GM21576 (cell line): ENCODE results near the gene PCBP3.
"Not testable (repeated sequence)": the region's sequence is repeated elsewhere in the genome, so short reads cannot be mapped to it uniquely, and the experiment has no call there.

Experiments
- ATAC-seq: cut with Tn5 transposase; IDR thresholded peaks from one replicate; pipeline ENCODE4 v1.9.1; 2021; ENCODE audit warnings: mild to moderate bottlenecking, moderate library complexity; ENCODE audit not compliant: unreplicated experiment

PCBP3 gene

DNA sequence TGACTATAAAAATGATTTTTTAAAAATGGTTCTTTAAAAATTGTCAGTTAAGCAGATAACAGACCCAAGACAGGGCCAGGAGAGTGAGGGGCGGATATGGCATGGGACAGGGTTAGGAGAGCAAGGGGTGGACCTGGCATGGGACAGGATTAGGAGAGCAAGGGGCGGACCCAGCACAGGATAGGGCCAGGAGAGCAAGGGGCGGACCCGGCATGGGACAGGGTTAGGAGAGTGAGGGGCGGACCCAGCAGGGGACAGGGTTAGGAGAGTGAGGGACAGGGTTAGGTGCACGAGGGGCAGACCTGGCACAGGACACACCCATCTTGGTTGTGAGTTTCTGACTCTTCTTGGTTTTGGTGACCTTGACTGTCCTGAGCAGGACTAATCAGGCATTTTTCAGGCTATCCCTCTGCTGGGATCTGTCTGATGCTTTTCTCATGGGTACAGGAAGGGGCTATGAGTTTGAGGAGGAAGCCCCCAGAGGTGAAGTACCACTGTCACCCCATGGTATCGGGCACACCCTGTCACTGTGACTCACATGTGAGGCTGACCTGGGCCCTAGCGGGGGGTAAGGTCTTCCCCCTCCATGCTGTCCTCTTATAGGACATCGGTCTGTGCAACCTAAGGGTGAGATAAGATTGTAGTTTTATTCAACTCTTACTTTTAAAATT is 179.0 kb downstream of the PCBP3 start:
- ATAC-seq: no peak

DNA sequence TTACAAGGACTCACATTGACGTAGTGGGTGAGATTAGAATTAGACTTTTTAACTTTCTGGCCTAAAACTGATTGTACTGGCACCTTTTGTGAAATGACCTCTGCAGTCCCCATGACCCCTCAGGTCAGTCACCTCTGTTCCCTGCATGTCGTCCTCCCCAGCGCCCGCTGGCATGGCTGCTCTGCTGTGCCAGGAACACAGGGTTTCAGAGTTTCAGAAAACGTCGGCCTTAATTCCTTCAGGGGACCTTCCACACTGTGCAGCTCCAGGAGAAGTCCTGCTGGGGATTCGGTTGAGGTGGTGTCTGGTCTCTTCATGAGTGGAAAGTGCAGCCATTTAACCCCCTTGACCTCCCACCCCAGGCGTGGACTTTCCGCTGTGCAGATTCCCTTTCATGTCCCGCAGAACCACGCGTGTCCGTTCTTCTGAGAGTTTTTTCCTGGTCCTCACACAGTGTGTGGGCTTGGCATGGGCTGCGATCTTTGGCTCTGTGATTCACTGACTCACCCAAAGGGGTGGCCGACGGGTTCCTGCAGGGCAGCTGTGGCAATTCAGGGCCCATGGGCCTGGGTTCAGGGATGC is 179.7 kb downstream of the PCBP3 start:
- no peak for ATAC-seq

DNA sequence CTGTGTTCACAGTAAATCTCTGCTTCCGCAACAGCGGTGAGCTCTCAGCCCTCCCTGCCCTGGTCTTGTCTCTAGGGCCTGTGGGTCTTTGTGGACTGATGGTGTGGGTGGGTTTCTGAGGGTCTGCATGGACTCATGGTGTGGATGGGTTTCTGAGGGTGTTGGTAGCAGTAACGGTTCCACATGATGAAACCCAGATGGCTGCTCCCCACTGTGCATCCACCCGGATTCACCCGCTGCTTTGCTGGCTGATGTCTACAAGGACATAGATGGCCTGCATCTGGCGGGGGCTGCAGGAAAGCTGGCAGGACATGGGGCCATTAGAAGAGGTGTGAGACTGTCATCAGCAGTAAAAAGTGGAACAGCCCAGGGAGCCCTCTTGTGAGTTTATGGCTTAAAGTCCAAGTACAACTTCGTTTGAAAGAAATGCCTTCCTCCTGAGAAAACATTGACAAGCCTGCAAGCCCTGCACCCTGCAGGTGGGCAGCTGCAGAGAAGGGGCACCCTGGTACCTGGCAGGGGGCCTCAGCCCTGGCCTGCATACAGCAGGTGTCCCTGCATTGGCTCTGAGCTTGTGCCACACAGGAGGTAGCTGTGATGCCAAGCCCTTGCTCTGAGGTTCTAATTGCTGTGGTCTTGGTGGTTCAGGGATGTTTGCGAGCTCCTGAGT is 181.2 kb downstream of the PCBP3 start:
- no peak for ATAC-seq

DNA sequence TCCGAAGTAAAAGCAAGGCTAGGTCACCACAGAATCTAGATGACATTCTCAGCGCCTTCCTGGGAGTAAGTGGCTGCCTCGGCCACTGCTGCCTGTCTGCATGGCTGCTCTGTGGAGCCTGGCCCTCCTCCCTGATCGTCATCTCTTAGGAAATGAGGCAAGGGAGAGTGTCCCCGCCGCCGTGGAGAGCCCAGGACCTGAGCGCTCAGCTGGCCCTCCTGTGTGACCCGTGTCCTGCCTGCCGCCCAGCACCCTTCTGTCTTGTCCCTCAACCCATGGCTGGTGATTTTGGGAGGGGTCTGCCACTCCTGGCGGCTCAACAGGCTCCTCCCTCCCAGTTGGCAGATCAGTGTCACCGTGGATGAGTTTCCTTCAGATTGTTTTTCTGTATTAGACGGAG is 181.7 kb downstream of the PCBP3 start:
- ATAC-seq: no peak

DNA sequence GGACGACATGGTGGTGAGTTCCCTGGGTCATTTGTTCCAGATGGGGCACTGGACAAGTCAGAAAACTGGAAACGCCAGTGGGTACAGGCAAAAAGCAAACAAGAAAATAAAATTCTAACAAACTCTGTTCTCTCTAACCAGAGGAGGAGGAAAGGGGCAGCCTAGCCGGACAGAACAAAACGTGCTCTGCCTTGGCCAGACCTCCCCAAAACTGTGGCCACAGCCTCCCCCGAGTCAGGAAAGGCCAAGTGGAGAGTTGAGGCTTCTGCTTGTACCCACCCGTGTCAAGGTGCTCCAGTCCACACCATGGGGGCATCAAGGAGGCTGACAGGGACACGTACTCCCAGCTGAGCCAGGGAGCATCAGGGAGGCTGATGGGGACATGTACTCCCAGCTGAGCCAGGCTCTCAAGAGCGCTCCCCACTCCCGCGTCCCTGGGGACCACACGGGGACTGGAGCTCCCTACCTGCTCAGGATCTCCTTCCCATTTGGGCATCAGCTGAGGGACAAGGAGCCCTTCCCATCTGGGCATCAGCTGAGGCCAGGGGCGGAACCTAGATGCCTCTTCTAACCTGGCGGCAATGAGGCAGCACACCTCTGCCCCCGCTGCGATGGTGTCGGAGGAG is 183.3 kb downstream of the PCBP3 start:
- ATAC-seq: no peak

DNA sequence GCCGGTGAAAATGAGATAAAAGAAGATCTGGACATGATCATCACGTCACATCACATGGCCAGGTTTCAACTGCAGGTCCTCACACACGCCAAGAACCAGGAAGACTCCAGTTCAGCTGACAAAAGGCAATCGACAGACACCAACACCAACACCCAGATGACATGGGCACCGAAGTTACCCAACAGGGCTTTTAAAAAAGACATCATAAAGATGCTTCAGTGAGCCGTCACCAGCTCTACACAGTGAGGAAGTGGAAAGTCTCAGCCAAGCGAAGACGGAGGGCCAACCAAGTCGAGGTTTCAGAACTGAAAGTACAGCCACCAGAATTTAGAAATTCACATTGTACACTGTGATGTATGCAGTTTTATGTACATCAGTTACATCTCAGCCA is 183.8 kb downstream of the PCBP3 start:
- no peak for ATAC-seq

DNA sequence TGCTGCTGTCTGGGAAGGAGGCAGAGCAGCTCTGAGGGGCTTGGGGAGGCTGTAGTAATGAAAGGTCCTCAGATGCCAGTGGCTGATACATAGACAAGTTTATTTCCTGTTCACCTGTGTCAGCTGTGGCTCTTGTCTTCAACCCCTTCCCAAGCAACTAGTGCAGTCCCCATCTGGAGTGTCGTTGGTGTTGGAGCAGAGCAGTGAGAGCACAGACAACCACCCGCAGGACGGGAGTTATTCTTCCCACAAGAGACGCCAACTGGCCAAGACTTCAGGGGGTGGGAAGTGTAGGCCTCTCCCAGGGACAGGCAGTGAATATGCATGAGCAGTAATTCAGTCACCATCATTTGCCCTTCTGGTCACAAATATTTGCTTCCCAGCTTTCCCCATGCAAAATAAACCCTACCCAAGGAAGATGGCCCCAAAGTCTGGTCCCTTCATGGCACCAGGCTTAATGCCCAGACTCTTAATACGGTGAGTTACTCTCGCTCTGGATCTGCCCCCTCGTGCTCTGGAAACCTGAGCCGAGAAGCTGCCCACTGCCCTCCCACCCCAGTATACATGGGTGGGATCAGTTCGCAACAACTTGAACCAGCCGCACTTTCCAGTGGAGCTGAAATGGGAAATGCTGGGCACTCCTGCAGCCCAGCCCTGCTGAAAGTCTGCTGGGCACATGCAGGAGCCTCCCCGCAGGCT is 184.5 kb downstream of the PCBP3 start:
- no peak for ATAC-seq

DNA sequence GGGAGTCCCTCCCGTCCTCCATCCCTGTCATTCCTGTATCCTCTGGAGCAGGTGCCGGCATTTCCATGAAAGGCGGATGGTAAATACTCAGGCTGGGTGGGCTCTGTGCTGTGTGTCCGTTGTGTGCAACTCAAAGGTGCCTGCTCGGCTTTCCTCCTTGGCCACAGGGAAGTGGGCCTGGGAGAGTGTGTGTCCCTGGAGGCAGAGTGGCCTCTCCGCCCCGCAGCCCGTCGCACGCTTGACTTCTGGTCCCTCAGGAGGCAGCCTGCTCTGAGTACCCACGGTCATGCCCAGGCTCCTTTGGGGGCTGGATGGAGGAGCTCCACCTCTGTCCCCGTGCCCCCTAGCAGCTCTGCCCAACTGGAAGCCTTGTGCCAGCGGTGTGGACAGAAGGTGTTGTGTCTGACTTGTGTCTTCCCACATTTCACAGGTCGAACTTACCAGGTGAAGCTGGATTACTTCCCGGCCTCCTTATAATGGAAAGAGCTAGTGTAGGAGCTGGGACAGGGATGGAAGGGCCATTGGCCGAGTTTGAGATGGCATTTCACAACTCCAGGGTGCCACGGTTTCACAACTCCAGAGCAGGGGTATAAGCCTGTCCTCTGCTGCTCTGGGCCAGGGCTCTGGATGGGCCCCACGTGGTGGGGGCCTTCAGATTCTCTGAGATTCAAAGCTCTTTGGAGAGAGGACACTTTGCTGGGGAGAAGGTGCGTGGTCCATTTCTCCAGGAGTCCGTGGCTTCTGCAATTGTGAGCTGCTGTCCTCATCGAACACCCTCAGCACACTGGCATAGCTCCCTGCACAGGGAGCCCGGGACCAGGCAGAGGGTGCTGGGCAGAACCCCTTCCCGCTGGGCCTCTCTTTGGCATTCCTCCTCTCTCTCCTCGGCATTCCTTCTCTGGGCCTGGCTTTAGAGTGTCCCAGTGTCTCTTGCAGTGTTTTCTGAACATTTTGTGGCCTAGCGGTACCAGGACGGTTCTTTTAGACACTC is 185.3 kb downstream of the PCBP3 start:
- no peak for ATAC-seq

DNA sequence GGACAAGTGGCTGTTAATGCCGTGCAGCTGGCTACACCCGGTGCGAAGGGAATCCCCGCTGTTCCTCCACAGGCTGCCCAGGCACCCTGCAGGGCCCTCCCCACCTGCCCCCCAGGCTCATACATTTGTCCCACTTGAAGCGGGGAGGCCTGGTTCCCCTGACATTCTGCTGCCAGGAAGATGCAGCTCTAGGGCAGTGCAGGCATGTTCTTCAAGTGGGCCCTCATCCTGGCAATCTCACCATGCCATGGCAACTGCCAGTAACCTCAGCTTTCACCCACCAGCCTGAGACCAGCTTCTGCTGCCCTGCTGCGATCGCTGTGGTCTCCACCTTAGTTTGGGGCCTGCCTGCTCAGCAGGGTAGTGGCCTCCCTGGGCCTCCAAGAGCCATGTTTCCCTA is 186.1 kb downstream of the PCBP3 start:
- no peak for ATAC-seq

DNA sequence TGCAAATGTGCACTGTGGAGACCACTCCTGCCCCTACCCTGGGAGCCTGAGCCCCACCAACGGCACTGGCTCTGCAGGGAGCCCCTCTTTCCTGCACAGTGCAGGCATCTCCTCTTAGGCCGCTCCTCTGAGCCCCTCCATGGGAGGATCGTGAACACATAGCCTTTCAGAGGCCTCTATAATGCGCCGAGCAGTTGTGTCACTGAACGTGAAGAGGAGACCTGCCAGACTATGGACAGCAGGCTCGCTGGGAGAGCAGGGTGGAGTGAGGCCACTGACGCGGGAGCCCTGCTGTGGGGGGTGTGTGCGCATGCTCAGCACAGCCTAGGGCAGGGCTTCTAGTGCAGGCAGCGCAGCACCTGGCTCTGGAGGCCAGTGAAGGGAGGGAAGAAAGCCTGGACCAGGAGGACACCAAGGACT is 186.7 kb downstream of the PCBP3 start:
- no peak for ATAC-seq

DNA sequence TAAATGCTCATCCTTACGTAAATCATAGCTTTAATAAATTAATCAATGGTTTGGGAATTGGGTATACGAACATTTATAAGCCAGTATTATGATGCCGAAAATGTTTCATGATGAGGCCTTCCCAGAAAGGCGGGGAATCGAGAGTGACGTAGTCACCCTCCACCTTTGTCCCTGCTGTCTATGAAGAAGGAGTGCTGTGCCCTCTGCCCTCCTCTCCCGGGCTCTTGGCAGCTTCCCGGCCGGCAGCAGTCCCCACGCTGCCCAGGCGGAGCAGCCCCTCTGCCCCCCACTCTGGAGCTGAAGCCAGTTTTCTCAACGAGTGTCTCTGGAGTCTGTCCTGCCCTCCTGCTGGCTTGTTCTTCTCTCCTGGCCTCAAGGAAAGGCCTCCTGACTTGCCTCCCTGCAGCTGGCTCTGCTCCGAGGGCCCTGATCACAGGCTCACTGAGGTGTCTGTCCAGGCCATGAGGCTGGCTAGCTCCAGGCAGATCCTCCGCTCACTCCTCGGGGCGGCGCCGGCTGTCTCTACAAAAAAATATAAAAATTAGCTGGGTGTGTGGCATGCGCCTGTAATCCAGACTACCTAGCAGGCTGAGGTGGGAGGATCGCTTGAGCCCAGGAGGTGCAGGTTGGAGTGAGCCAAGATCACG is 187.3 kb downstream of the PCBP3 start:
- ATAC-seq: no peak

DNA sequence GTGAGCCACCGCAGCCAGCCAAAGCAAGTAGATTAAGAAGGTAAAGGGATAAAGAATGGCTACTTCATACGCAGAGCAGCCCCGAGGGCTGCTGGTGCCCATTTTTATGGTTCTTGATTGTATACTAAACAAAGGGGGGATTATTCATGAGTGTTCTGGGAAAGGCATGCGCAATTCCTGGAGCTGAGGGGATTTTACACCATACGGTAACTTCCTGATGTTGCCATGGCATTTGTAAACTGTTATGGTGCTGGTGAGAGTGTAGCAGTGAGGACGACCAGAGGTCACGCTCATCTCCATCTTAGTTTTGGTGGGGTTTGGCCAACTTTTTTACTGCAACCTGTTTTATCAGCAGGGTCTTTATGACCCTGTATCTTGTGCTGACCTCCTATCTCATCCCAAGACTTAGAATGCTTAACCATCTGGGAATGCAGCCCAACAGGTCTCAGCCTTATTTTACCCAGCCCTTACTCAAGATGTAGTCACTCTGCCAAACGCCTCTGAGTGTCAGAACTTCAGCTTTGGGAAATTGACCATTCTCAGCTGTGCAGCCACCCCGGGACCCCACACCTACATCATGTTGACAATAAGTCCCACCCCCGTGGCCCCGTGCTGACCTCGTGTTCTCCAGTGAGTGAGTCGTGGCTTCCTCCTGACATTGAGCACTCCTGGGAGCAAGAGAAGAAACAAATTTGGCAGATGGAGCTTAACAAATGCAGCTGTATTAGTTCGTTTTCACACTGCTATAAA is 188.6 kb downstream of the PCBP3 start:
- no peak for ATAC-seq

DNA sequence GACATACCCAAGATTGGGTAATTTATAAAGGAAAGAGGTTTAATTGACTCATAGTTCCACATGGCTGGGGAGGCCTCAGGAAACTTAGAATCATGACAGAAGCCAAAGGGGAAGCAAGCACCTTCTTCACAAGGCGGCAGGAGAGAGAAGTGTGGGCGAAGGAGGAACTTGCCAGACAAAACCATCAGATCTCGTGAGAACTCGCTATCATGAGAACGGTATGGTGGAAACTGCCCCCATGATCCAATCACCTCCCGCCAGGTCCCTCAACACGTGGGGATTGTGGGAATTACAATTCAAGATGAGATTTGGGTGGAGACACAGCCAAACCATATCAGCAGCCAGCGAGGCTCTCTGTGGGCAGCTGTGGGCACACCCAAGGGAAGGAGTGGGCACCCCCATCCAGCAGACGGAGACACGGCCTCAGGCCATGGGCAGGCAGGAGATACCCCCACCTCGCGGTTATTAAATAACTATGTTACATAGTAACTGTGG is 189.3 kb downstream of the PCBP3 start:
- not testable (repeated sequence) for ATAC-seq

DNA sequence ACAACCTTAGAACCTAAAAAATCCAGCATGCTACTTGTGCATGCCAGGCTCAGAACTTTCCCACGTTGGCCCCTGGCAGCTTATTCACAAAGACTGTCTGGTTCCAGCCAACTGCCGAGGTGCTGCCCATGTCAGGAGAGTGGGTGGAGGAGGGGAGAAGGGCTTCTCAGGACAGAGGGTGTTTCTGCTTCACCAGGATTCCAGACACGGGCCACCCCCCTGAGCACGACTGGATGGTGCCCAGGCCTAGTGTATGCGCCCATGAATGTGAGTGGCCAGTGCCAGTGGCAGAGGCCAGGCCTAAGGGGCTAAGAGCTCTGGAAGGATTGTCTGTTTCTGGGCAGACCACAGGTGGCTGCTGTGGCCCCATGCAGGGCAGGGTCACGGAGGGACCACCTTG is 189.9 kb downstream of the PCBP3 start:
- no peak for ATAC-seq

DNA sequence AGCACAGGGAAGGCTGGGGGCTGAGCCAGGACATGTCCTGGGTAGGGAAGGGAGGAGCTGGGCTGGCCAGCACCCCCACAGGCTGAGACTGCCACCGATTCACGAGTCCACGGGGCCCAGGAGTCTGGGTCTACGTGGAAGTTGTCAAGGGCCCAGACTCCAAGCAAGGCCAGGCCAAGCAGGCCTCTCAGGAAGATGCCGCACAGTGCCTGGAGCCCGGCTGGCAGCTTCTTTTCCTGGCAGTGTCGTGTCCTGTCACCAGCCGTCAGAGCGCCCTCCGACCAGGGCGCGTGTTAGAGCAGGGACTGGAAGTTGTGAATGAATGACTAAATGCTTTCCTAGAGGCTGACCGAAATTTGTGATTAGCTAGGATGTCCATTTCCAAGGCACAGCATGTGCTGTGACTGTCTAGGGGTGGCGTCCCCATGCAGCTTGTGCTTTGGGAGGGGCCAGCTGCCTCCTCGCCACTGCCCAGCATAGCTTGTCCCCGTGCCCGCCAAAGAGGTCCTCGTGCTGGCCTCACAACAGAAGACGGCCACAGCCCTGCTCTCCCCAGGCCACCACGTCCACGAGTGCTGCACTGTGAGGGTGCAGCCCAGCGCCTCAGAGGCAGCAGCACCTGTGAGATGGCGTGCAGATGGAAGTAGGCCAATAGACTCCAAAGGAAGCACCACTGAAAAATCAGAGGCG is 190.6 kb downstream of the PCBP3 start:
- no peak for ATAC-seq

DNA sequence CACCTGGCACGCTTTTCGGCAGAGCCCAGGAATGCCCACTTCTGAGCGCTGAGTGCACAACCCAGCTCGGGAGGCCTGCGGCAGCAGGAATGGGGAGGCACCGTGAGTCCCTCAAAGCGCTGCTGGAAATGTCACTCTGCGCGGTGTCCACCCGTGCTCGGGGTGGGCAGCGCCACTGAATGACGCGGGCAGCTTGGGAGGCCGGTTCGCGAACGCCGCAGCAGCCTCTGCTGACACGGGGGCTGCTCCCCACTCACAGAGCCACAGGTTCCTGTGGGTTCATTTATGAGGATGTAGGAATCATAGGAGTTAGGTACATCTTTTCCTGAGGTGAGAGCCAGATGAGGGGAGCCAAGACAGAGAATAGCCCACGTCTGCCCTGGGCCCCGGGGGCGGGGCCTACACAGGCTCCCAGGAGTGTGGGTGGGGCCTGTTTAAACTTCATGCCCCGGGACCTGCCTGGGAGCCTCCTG is 191.3 kb downstream of the PCBP3 start:
- ATAC-seq: no peak

DNA sequence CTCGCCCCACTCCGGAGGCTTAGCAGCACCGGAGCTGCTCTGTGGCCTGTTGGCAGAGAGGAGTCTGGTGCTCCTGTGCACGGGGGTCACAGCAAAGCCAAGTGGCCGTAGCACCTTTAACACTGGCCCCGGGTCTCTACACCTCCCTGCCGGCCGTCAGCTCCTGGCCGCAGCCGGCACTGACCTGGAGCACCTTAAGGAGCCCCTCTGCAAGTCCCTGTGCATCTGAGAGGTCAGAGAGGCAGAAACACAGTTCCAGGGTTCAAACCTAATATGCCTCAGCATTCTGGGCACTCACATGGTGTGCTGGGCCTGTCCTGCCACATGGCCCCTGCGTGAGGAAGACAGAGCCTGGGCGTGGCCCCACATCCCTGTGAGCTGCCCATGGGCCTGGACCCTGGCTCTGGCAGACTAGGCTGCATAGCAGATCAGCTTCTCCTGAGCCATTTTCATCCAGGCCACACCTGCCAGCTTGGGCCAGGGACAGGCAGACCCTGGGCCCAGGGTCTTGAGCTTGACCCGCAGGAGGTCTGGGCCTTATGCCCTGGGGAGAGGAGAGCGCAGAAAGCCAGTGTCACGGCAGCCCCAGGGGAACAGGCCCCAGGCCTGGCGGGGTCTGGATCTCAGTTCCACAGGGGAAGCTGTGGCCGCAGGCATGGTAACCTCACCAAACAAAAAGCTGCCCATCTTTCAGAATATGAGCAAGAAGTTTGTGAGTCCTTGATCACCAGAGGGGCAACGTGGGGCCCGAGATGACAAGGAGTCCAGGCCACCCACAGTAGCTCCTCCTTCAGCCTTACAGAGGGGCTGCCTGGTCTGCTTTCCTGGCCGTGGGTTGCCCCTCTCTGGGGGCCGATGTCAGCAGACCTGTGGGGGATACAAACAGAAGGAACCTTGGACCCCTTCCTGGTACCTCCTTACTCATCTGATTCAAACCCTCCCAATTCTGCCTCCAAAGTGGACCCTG is 192.1 kb downstream of the PCBP3 start:
- no peak for ATAC-seq
